ENCODE results near the gene NNMT. TPM values are rescaled to one million over a fixed set of nuclear protein-coding genes. Genes with fewer than 3 reads are reported as not detected.
"Not testable (repeated sequence)": the region's sequence is repeated elsewhere in the genome, so short reads cannot be mapped to it uniquely, and the experiment has no call there.

NNMT gene
- total RNA-seq, 2 donors from 2014 or later = not detected

GRCh38 chr11:114341667-114342066, 45.5 kb downstream of the NNMT start:
- not testable (repeated sequence) for DNase-seq; H3K27ac Mint-ChIP-seq; H3K9me3 ChIP-seq (ENCODE audit: control insufficient read depth, low read length, poor library complexity, severe bottlenecking); H3K36me3 Mint-ChIP-seq (ENCODE audit: low read depth); ATAC-seq; H3K4me3 Mint-ChIP-seq
- peaks cover 15% of the 10 kb centered on the region for H3K4me1 Mint-ChIP-seq
- peaks cover 11% of the 10 kb centered on the region for H3K27me3 Mint-ChIP-seq

GRCh38 chr11:114342476-114342875, 46.3 kb downstream of the NNMT start:
- Mint-ChIP-seq H3K27ac (no peak overlapping the region), H3K36me3 (ENCODE audit: low read depth) (no peaks in the 10 kb centered on the region), H3K4me3 (no peak overlapping the region), H3K4me1 (peaks cover 19% of the 10 kb centered on the region), H3K27me3 (peaks cover 10% of the 10 kb centered on the region)
- H3K9me3 ChIP-seq (ENCODE audit: control insufficient read depth, low read length, poor library complexity, severe bottlenecking) = no peaks in the 10 kb centered on the region
- DNase-seq (no peak), ATAC-seq (no peak)

GRCh38 chr11:114343020-114343419, 46.8 kb downstream of the NNMT start:
- ATAC-seq (no peak), DNase-seq (no peak)
- peaks cover 10% of the 10 kb centered on the region for H3K27me3 Mint-ChIP-seq
- H3K4me1 Mint-ChIP-seq = peaks cover 19% of the 10 kb centered on the region
- H3K27ac Mint-ChIP-seq = no peak overlapping the region
- H3K4me3 Mint-ChIP-seq = no peak overlapping the region
- H3K9me3 ChIP-seq (ENCODE audit: control insufficient read depth, low read length, poor library complexity, severe bottlenecking) = no peaks in the 10 kb centered on the region
- H3K36me3 Mint-ChIP-seq (ENCODE audit: low read depth) = no peaks in the 10 kb centered on the region

- peaks cover 8% of the 10 kb centered on the region for H3K27me3 Mint-ChIP-seq
- H3K4me1 Mint-ChIP-seq = peaks cover 19% of the 10 kb centered on the region
- no peak overlapping the region for H3K27ac Mint-ChIP-seq
- H3K4me3 Mint-ChIP-seq = no peak overlapping the region
- no peak for DNase-seq
- no peaks in the 10 kb centered on the region for H3K9me3 ChIP-seq (ENCODE audit: control insufficient read depth, low read length, poor library complexity, severe bottlenecking)
- H3K36me3 Mint-ChIP-seq (ENCODE audit: low read depth) = no peaks in the 10 kb centered on the region
- no peak for ATAC-seq
Measured at GRCh38 chr11:114343493-114343892, 47.3 kb downstream of the NNMT start.

- Mint-ChIP-seq H3K4me3 (no peak overlapping the region), H3K36me3 (ENCODE audit: low read depth) (no peaks in the 10 kb centered on the region), H3K27ac (no peak overlapping the region), H3K27me3 (peaks cover 4% of the 10 kb centered on the region), H3K4me1 (peaks cover 15% of the 10 kb centered on the region)
- DNase-seq (no peak), ATAC-seq (no peak)
- no peaks in the 10 kb centered on the region for H3K9me3 ChIP-seq (ENCODE audit: control insufficient read depth, low read length, poor library complexity, severe bottlenecking)
Measured at GRCh38 chr11:114344494-114344893, 48.3 kb downstream of the NNMT start.

- no peak for ATAC-seq
- peaks cover 10% of the 10 kb centered on the region for H3K4me1 Mint-ChIP-seq
- H3K27ac Mint-ChIP-seq = peak overlapping the region; percentile 29
- no peak for DNase-seq
- no peaks in the 10 kb centered on the region for H3K36me3 Mint-ChIP-seq (ENCODE audit: low read depth)
- H3K4me3 Mint-ChIP-seq = no peak overlapping the region
- peaks cover 4% of the 10 kb centered on the region for H3K27me3 Mint-ChIP-seq
- H3K9me3 ChIP-seq (ENCODE audit: control insufficient read depth, low read length, poor library complexity, severe bottlenecking) = no peaks in the 10 kb centered on the region
Measured at GRCh38 chr11:114345575-114346222, 49.5 kb downstream of the NNMT start.

- no peak for DNase-seq
Measured at GRCh38 chr11:114346709-114347141, 50.5 kb downstream of the NNMT start.

GRCh38 chr11:114348200-114349191, 52.3 kb downstream of the NNMT start:
- Mint-ChIP-seq H3K27ac (no peak overlapping the region), H3K36me3 (ENCODE audit: low read depth) (no peaks in the 10 kb centered on the region), H3K4me3 (peak overlapping the region; percentile 33), H3K4me1 (peaks cover 6% of the 10 kb centered on the region), H3K27me3 (no peaks in the 10 kb centered on the region)
- ATAC-seq (peak; percentile 57), DNase-seq (no peak)
- no peaks in the 10 kb centered on the region for H3K9me3 ChIP-seq (ENCODE audit: control insufficient read depth, low read length, poor library complexity, severe bottlenecking)

More at GRCh38 chr11:114346709-114347141, 50.5 kb downstream of the NNMT start:
- H3K9me3 ChIP-seq (ENCODE audit: control insufficient read depth, low read length, poor library complexity, severe bottlenecking) = no peaks in the 10 kb centered on the region
- ATAC-seq = peak; percentile 45
- no peaks in the 10 kb centered on the region for H3K36me3 Mint-ChIP-seq (ENCODE audit: low read depth)
- H3K27ac Mint-ChIP-seq = no peak overlapping the region
- H3K4me1 Mint-ChIP-seq = peaks cover 6% of the 10 kb centered on the region
- H3K27me3 Mint-ChIP-seq = no peaks in the 10 kb centered on the region
- H3K4me3 Mint-ChIP-seq = peak overlapping the region; percentile 63

GRCh38 chr11:114350022-114350421, 53.8 kb downstream of the NNMT start:
- Mint-ChIP-seq H3K36me3 (ENCODE audit: low read depth) (no peaks in the 10 kb centered on the region), H3K4me3 (no peak overlapping the region), H3K27ac (no peak overlapping the region), H3K4me1 (peaks cover 3% of the 10 kb centered on the region), H3K27me3 (no peaks in the 10 kb centered on the region)
- ATAC-seq = no peak
- H3K9me3 ChIP-seq (ENCODE audit: control insufficient read depth, low read length, poor library complexity, severe bottlenecking) = no peaks in the 10 kb centered on the region
- no peak for DNase-seq

- Mint-ChIP-seq H3K4me1 (peaks cover 2% of the 10 kb centered on the region), H3K27ac (no peak overlapping the region), H3K4me3 (no peak overlapping the region)
Measured at GRCh38 chr11:114353443-114353842, 57.2 kb downstream of the NNMT start.

GRCh38 chr11:114354076-114354475, 57.9 kb downstream of the NNMT start:
- Mint-ChIP-seq H3K27ac (no peak overlapping the region), H3K36me3 (ENCODE audit: low read depth) (peaks cover 3% of the 10 kb centered on the region), H3K4me3 (no peak overlapping the region), H3K27me3 (peaks cover 23% of the 10 kb centered on the region), H3K4me1 (peaks cover 2% of the 10 kb centered on the region)
- H3K9me3 ChIP-seq (ENCODE audit: control insufficient read depth, low read length, poor library complexity, severe bottlenecking) = no peaks in the 10 kb centered on the region
- DNase-seq = no peak
- ATAC-seq = no peak

More at GRCh38 chr11:114353443-114353842, 57.2 kb downstream of the NNMT start:
- no peaks in the 10 kb centered on the region for H3K9me3 ChIP-seq (ENCODE audit: control insufficient read depth, low read length, poor library complexity, severe bottlenecking)
- DNase-seq = no peak
- no peak for ATAC-seq
- Mint-ChIP-seq H3K36me3 (ENCODE audit: low read depth) (peaks cover 3% of the 10 kb centered on the region), H3K27me3 (peaks cover 17% of the 10 kb centered on the region)

- H3K4me3 Mint-ChIP-seq = no peak overlapping the region
- H3K27ac Mint-ChIP-seq = no peak overlapping the region
- ATAC-seq (no peak), DNase-seq (no peak)
- H3K9me3 ChIP-seq (ENCODE audit: control insufficient read depth, low read length, poor library complexity, severe bottlenecking) = no peaks in the 10 kb centered on the region
- H3K4me1 Mint-ChIP-seq = peaks cover 2% of the 10 kb centered on the region
- peaks cover 30% of the 10 kb centered on the region for H3K27me3 Mint-ChIP-seq
- peaks cover 3% of the 10 kb centered on the region for H3K36me3 Mint-ChIP-seq (ENCODE audit: low read depth)
Measured at GRCh38 chr11:114358716-114359115, 62.5 kb downstream of the NNMT start.

GRCh38 chr11:114359342-114359741, 63.1 kb downstream of the NNMT start:
- H3K27me3 Mint-ChIP-seq = peaks cover 34% of the 10 kb centered on the region
- peaks cover 2% of the 10 kb centered on the region for H3K4me1 Mint-ChIP-seq
- ATAC-seq (no peak), DNase-seq (no peak)
- H3K9me3 ChIP-seq (ENCODE audit: control insufficient read depth, low read length, poor library complexity, severe bottlenecking) = no peaks in the 10 kb centered on the region
- H3K36me3 Mint-ChIP-seq (ENCODE audit: low read depth) = peaks cover 3% of the 10 kb centered on the region
- H3K27ac Mint-ChIP-seq = no peak overlapping the region
- no peak overlapping the region for H3K4me3 Mint-ChIP-seq

All from T-helper 17 cell (primary cell).